ENCODE measurements around the gene RFWD3.
"Not testable (repeated sequence)": the region's sequence is repeated elsewhere in the genome, so short reads cannot be mapped to it uniquely, and the experiment has no call there.

Gene RFWD3

GRCh38 chr16:74667255-74667700, 601 bp upstream of the RFWD3 start:
- no peak for DNase-seq (ENCODE audit: low read depth, low spot score)

GRCh38 chr16:74666010-74666421, 661 bp downstream of the RFWD3 start:
- DNase-seq (ENCODE audit: low read depth, low spot score), result no peak

- no peak for DNase-seq (ENCODE audit: low read depth, low spot score)
Observed at GRCh38 chr16:74661064-74661463, 5.6 kb downstream of the RFWD3 start.

- DNase-seq (ENCODE audit: low read depth, low spot score), result no peak
Observed at GRCh38 chr16:74660383-74660782, 6.3 kb downstream of the RFWD3 start.

- no peak for DNase-seq (ENCODE audit: low read depth, low spot score)
Observed at GRCh38 chr16:74659041-74659440, 7.6 kb downstream of the RFWD3 start.

- DNase-seq (ENCODE audit: low read depth, low spot score), result no peak
Observed at GRCh38 chr16:74657870-74658642, 8.6 kb downstream of the RFWD3 start.

GRCh38 chr16:74654536-74655050, 12.1 kb downstream of the RFWD3 start:
- DNase-seq (ENCODE audit: low read depth, low spot score), result no peak

GRCh38 chr16:74652883-74653282, 13.8 kb downstream of the RFWD3 start:
- not testable (repeated sequence) for DNase-seq (ENCODE audit: low read depth, low spot score)

- DNase-seq (ENCODE audit: low read depth, low spot score), result no peak
Observed at GRCh38 chr16:74652249-74652648, 14.4 kb downstream of the RFWD3 start.

- DNase-seq (ENCODE audit: low read depth, low spot score), result no peak
Observed at GRCh38 chr16:74651841-74652240, 14.8 kb downstream of the RFWD3 start.

GRCh38 chr16:74650966-74651567, 15.6 kb downstream of the RFWD3 start:
- DNase-seq (ENCODE audit: low read depth, low spot score), result no peak

GRCh38 chr16:74649839-74650504, 16.7 kb downstream of the RFWD3 start:
- DNase-seq (ENCODE audit: low read depth, low spot score), result no peak

GRCh38 chr16:74641969-74642368, 24.7 kb downstream of the RFWD3 start:
- no peak for DNase-seq (ENCODE audit: low read depth, low spot score)

- no peak for DNase-seq (ENCODE audit: low read depth, low spot score)
Observed at GRCh38 chr16:74637742-74638453, 28.8 kb downstream of the RFWD3 start.

- DNase-seq (ENCODE audit: low read depth, low spot score), result no peak
Observed at GRCh38 chr16:74635303-74635702, 31.4 kb downstream of the RFWD3 start.

- no peak for DNase-seq (ENCODE audit: low read depth, low spot score)
Observed at GRCh38 chr16:74633686-74634085, 33.0 kb downstream of the RFWD3 start.

- DNase-seq (ENCODE audit: low read depth, low spot score), result no peak
Observed at GRCh38 chr16:74627506-74628220, 39.0 kb downstream of the RFWD3 start.

GRCh38 chr16:74626741-74627416, 39.8 kb downstream of the RFWD3 start:
- no peak for DNase-seq (ENCODE audit: low read depth, low spot score)

- DNase-seq (ENCODE audit: low read depth, low spot score), result no peak
Observed at GRCh38 chr16:74625500-74626350, 41.0 kb downstream of the RFWD3 start.

GRCh38 chr16:74623839-74624235, 42.8 kb downstream of the RFWD3 start:
- DNase-seq (ENCODE audit: low read depth, low spot score), result no peak

Data from activated CD4-positive, CD25-positive, alpha-beta regulatory T cell treated with anti-CD3 and anti-CD28 coated beads, Interleukin-2, amount 50 U/mL, for 16 hours (primary cell).